GM18505 (cell line): ENCODE data around the gene FHIT.

Experiments
- ATAC-seq: cut with Tn5 transposase; IDR thresholded peaks from one replicate; pipeline ENCODE4 v1.9.1; 2021; ENCODE audit not compliant: unreplicated experiment
- POLR2A ChIP-seq: IDR thresholded peaks from 4 replicates; pipeline ENCODE4 v1.6.1; 2011; ENCODE audit warnings: borderline replicate concordance; ENCODE audit not compliant: insufficient read depth, insufficient read length; ENCODE audit errors: extremely low read depth

The FHIT gene

DNA sequence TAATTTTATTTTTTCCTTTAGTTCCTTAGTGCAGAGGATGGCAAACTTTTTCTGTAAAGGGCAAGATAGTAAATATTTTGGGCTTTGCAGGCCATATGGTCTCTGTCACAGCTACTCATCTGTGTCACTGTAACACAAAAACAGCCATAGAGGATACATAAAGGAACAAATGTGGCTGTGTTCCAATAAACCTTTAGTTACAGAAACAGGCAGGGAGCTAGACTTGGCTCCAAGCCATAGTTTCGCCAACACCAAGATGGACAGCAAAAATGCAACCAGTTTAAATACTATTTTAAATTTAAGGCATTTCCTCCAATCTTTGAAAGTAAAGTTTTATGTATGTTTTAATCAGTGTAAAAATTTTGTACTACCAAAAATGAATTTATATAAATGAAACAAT is 753.4 kb downstream of the FHIT start:
- no peak for ATAC-seq
- no peak for TF ChIP-seq POLR2A

DNA sequence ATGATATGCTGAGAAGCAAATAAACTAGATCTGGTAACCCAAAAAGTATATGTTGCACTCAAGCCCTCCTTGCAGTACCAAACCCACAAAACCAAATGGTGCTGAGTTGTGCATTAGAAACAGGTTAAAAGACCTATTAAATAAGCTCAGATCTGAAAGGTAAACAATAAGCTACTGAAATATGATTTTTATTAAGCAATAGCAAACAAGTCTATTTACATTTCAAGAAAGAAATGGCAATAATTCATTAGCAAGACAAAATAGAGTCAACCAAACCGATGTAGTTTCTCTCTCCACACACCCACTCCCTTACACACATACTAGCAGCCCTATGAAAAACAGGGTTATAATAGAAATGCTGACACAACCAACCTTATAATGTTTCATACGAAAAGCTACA is 760.3 kb downstream of the FHIT start:
- TF ChIP-seq POLR2A = no peak
- no peak for ATAC-seq

GRCh38 chr3:60475096-60475495 is 776.2 kb downstream of the FHIT start:
- no peak for TF ChIP-seq POLR2A
- no peak for ATAC-seq

DNA sequence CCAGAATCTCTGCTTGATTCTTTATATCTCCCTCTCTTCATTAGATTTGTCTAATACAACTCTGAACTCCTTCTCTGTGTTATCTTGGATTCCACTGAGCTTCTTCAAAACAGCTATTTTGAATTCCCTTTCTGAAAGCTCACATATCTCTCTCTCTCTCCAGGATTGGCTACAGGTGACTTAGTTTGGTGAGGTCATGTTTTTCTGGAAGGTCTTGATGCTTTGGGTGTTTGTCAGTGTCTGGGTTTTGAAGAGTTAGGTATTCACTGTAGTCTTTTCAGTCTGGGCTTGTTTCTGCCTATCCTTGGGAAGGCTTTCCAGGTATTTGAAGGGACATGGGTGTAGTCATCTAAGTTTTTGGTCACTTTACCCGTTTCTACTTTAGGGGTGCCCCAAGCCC is 781.8 kb downstream of the FHIT start:
- no peak for TF ChIP-seq POLR2A
- ATAC-seq = no peak

DNA sequence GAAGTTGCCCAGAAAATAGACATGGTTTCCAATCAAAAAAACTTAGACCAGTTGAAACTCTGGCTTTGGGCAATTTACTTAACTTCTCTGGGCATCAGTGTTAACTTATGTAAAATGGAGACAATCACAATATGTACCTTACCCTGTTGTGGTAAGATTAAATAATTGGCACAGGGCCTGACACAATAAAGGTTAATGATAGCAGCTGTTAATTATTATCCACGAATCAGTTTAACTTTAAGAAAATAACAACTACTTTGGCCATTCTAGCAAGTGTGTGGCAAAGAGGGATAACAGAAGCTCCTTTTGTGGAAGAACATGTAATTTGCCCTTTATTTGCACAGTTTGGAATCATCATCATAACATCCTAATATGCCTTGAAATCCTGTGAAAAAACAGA is 787.6 kb downstream of the FHIT start:
- TF ChIP-seq POLR2A = no peak
- ATAC-seq = no peak

GRCh38 chr3:60461267-60461666 is 790.0 kb downstream of the FHIT start:
- ATAC-seq = no peak
- no peak for TF ChIP-seq POLR2A

- ATAC-seq = no peak
- no peak for TF ChIP-seq POLR2A
Measured at GRCh38 chr3:60456180-60456579, 795.1 kb downstream of the FHIT start.

DNA sequence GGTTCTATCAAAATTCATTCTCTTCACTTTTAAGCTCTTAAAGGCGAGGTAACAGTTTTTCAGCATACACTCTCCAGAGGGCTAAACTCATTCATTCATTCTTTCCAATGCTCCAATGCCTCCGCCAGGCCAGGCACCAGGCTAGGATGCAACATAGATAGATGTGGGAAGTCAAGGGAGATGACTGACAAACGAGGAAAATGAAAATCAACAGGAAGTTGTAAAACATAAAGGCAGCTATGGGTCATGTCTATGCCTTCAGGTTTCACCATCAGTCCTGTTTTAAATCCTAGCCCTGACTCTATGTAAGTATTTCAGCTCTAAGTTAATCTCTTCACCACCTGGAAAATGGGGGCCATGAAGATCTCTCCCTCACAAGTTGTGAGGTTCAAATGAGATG is 797.9 kb downstream of the FHIT start:
- TF ChIP-seq POLR2A = no peak
- no peak for ATAC-seq

DNA sequence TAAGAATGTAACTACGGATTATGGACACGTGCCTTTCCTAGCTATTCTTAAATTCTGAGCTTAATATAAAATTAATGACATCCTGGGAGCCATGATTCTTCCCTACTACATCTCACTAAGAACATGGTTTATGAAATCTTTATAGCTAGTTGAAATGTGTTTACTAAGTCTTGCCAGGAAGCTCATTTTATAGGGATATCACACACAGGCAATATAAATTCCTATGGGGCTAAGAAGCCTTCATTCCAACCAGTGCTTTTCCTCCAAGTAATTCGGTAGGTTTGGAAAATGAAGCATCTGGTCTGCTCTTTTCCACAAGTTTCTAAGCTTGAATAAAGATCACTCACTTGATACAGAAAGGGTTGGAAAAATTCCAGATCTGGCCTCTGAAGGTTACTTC is 802.6 kb downstream of the FHIT start:
- no peak for ATAC-seq
- no peak for TF ChIP-seq POLR2A

DNA sequence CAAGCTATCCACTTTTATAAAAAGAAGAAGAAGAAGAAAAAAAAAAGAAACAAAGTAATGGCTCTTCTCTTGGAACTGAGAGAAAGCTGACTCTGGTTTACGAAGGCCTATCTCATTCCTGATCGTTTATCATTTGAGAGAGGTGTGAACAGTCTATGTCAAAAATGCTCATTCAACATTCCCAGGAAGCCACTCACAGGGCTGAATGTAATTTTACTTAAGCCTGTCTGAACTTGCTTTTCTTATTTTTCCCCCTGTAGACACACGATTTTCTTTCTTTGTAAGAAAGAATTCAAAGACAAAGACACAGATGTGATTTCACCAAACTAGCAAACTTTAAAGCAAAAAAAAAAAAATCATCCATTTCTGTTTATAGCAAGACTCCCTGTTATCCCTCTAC is 805.8 kb downstream of the FHIT start:
- no peak for TF ChIP-seq POLR2A
- no peak for ATAC-seq

GRCh38 chr3:60444898-60445437 is 806.3 kb downstream of the FHIT start:
- no peak for ATAC-seq
- TF ChIP-seq POLR2A = no peak

DNA sequence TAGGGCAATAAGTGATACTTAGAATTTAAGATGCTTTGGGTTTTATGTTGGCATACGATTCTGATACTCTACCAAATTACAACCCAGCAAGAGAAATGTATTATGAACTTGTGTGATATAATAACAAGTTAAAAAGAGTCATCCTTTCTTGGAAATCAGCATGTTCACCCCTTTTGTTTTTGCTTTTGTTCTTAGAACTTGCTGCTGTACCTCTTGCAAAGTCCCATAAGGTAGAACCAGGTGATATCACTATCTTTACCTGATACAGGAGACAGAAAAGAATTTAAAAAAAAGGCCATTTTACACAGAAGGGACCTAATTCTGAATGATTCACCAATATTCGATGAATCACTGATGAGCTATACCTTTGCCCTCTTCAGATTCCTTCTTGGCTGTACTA is 810.4 kb downstream of the FHIT start:
- TF ChIP-seq POLR2A = no peak
- ATAC-seq = no peak

GRCh38 chr3:60435941-60436650 is 815.2 kb downstream of the FHIT start:
- no peak for TF ChIP-seq POLR2A
- no peak for ATAC-seq

DNA sequence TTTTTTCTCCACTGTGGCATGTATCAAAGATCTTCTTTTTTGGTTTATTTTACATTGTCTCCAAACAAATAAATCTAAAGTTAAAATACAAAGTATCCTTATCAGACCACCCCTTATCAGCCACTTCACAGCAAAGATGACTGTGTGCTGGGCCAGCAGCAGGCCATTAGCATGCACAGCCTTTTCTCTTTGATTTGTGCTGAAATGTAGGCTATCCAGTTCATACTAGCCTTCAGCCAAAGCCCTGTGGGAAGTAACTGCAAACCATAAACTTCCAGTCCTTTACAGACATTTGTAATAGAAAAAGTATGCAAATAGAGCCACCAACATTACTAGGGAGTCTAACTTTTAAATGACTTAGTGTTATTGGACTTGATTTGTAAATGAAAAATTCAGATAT is 816.3 kb downstream of the FHIT start:
- no peak for TF ChIP-seq POLR2A
- no peak for ATAC-seq

- no peak for TF ChIP-seq POLR2A
- ATAC-seq = no peak
Measured at GRCh38 chr3:60434323-60434722, 816.9 kb downstream of the FHIT start.
